HepG2 (cell line): ENCODE results near the gene ANKRD65. TPM values are rescaled to one million over a fixed set of nuclear protein-coding genes. Genes with fewer than 3 reads are reported as not detected.
"Not testable (repeated sequence)": the region's sequence is repeated elsewhere in the genome, so short reads cannot be mapped to it uniquely, and the experiment has no call there.

ENCODE experiments used
- ATAC-seq: fragments of 200-7000 bp; cut with Tn5 transposase; 3 replicates; pipeline ENCODE4 v1.9.1; 2020; ENCODE audit warnings: mild to moderate bottlenecking, moderate library complexity
- BruUV-seq: library from RNA; stranded (reverse); fragments of 400-500 nt; replicated peaks from 2 replicates; lab custom pipeline; 2021; lab: Mats Ljungman, UMichigan
- CTCF ChIA-PET: fragments of 300-600 bp; formaldehyde crosslinking; extraction: SDS; loops from one replicate; lab custom pipeline; 2021; ENCODE audit warnings: low total read pairs, inconsistent platforms, low intra/inter-chr PET ratio; lab: Yijun Ruan, JAX
- POLR2A ChIA-PET: fragments of 350-600 bp; sonication (Branson Sonifier 250); formaldehyde crosslinking; loops from one replicate; lab custom pipeline; 2020; ENCODE audit warnings: antibody characterized with exemption, inconsistent platforms; lab: Yijun Ruan, JAX
- DNase-seq: peaks from one replicate; pipeline ENCODE4 v3.0.0-alpha.2; 2015; ENCODE audit warnings: low spot score
- FAIRE-seq: peaks from 3 replicates; lab custom pipeline; 2011; peaks lifted over from hg19 to GRCh38; lab: Jason Lieb, UNC
- H2AFZ ChIP-seq: one replicate; pipeline ENCODE4 v1.6.1; 2011; ENCODE audit warnings: low read length, inconsistent platforms
- H3K27ac ChIP-seq: fragments of 300-600 bp; 3 replicates; pipeline ENCODE4 v1.8.0; 2011; ENCODE audit warnings: mixed run types, mild to moderate bottlenecking, mixed read lengths, low read length, inconsistent platforms; ENCODE audit not compliant: insufficient read depth; ENCODE audit errors: extremely low read length
- H3K27me3 ChIP-seq, 2 experiments: fragments of 200-600 bp in 1 of 2; 2 replicates in 1 of 2; 3 replicates in 1 of 2; pipeline versions ENCODE4 v1.6.0 to v1.8.0; 2011; ENCODE audit warnings: low read length in 2 of 2, mild to moderate bottlenecking in 2 of 2, moderate library complexity in 2 of 2, inconsistent platforms in 1 of 2; ENCODE audit not compliant: insufficient read depth in 2 of 2, control insufficient read depth in 1 of 2
- H3K36me3 ChIP-seq, 2 experiments: fragments of 200-600 bp in 1 of 2; replicated peaks in 1 of 2; 2 replicates in 1 of 2; 3 replicates in 1 of 2; pipeline versions ENCODE4 v1.5.1 to v1.8.0; 2011; ENCODE audit warnings: low read length in 2 of 2, inconsistent platforms in 1 of 2; ENCODE audit not compliant: insufficient read depth in 2 of 2, control insufficient read depth in 1 of 2
- H3K4me1 ChIP-seq: 2 replicates; pipeline ENCODE4 v1.5.1; 2012; ENCODE audit warnings: low read length, inconsistent platforms; ENCODE audit not compliant: insufficient read depth
- H3K4me2 ChIP-seq: 2 replicates; pipeline ENCODE4 v1.6.0; 2011; ENCODE audit warnings: low read depth, low read length, inconsistent platforms
- H3K4me3 ChIP-seq, 3 experiments: fragments of 200-600 bp in 1 of 3; sonication (generic), shearing (Covaris generic) in 1 of 3; replicated peaks in 1 of 3; 2 replicates each; pipeline ENCODE4 v1.5.1; 2011 to 2016; ENCODE audit warnings: low read length in 3 of 3, inconsistent platforms in 2 of 3, low read depth in 2 of 3, mild to moderate bottlenecking in 2 of 3, control low read depth in 1 of 3, mixed read lengths in 1 of 3; ENCODE audit not compliant: insufficient read depth in 1 of 3
- H3K79me2 ChIP-seq: one replicate; pipeline ENCODE4 v1.6.1; 2011; ENCODE audit warnings: low read length, inconsistent platforms; ENCODE audit not compliant: insufficient read depth
- H3K9ac ChIP-seq: 2 replicates; pipeline ENCODE4 v1.6.0; 2011; ENCODE audit warnings: mild to moderate bottlenecking, low read depth, low read length, inconsistent platforms; ENCODE audit not compliant: insufficient read depth
- H3K9me3 ChIP-seq: 2 replicates; pipeline ENCODE4 v1.5.1; 2012; ENCODE audit warnings: mild to moderate bottlenecking, low read length
- H4K20me1 ChIP-seq: 2 replicates; pipeline ENCODE4 v1.6.0; 2011; ENCODE audit warnings: inconsistent platforms, mild to moderate bottlenecking, low read length, moderate library complexity; ENCODE audit not compliant: insufficient read depth
- WGBS: methylation state at CpG from one replicate; pipeline ENCODE4 v1.1.6; 2017; ENCODE audit warnings: low lambda C conversion rate; 5-methylcytosine and 5-hydroxymethylcytosine counted together
- in situ Hi-C: cut with HindIII; loops from 2 replicates; pipeline ENCODE4 v1.10.0; 2017; ENCODE audit warnings: low pct_unique_long_range_greater_than_20kb; ENCODE audit not compliant: extremely low pct_ligation_motif_present
- intact Hi-C: fragments of 100-400 bp; cut with micrococcal nuclease; formaldehyde crosslinking; loops from one replicate; pipeline ENCODE4 v1.10.0; 2022; ENCODE audit not compliant: unreplicated experiment
- polyA plus RNA-seq, 8 experiments: library from polyadenylated mRNA; depleted of rRNA in 3 of 8; stranded (reverse) in 7 of 8; unstranded in 1 of 8; fragments of >200 nt; fragmentation: Illumina TruSeq in 4 of 8; extraction: Trizol in 4 of 8; gene quantifications; 2 replicates each; pipeline versions ENCODE4 v1.2.1 to v1.2.3, GENCODE V29; 2011 to 2016; ENCODE audit warnings: low read depth in 4 of 8, missing spikeins in 1 of 8, mixed read lengths in 1 of 8; ENCODE audit not compliant: insufficient read depth in 1 of 8
- total RNA-seq, 5 experiments: library from RNA; depleted of rRNA; stranded (reverse); fragments of >200 nt; fragmentation: Illumina TruSeq; extraction: Trizol; gene quantifications; 2 replicates each; pipeline ENCODE4 v1.2.3, GENCODE V29; 2016; ENCODE audit warnings: low read depth in 1 of 5
- TF ChIP-seq, protein P1 (sequence below): sonication (generic); formaldehyde crosslinking; IDR thresholded peaks from 2 replicates; pipeline ENCODE4 v1.9.0; 2021; ENCODE audit warnings: missing genetic modification reagents, borderline replicate concordance

The ANKRD65 gene
- total and polyA plus RNA-seq, 2 of the 13 experiments (the other 11 are each of a cell fraction or from before 2014, with no cell fraction given): 12.1 to 30.1 TPM

DNA sequence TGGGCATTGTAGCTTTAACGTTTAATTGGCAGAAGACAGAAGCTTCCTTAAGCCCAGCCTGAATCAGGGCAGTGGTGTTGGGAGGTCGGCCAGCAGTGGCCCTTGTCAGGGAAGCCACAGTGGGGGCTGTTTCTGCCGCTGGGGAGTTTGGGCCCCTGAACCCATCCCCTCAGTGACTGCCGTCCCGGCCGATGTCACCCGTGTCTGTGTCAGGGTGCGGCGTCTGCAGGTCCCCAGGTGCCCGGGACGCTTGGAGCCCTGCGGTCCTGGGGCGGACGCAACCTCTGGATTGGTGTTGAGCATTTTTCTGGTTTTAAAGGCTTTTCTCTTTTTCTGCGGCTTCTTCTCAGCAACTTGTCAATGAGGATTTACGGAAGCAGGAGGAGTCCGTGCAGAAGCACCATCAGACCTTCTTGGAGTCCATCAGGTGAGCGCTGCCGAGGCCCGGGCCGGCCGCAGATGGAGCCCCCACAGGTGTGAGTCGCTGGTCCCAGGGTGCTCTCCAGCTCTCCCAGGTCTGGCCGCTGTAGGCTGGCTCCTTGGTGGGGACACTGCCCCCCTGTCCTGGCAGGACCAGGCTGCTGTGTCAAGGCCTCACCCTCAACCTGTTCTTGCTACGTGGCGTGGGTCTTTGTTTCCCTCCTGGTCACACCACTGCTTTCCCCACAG is 30.8 kb upstream of the ANKRD65 start (continued):
- TF ChIP-seq, protein P1, sequence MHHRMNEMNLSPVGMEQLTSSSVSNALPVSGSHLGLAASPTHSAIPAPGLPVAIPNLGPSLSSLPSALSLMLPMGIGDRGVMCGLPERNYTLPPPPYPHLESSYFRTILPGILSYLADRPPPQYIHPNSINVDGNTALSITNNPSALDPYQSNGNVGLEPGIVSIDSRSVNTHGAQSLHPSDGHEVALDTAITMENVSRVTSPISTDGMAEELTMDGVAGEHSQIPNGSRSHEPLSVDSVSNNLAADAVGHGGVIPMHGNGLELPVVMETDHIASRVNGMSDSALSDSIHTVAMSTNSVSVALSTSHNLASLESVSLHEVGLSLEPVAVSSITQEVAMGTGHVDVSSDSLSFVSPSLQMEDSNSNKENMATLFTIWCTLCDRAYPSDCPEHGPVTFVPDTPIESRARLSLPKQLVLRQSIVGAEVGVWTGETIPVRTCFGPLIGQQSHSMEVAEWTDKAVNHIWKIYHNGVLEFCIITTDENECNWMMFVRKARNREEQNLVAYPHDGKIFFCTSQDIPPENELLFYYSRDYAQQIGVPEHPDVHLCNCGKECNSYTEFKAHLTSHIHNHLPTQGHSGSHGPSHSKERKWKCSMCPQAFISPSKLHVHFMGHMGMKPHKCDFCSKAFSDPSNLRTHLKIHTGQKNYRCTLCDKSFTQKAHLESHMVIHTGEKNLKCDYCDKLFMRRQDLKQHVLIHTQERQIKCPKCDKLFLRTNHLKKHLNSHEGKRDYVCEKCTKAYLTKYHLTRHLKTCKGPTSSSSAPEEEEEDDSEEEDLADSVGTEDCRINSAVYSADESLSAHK (CRISPR knock-in tag): no peak
- TF ChIP-seq, all 625 proteins: peak for 0

DNA sequence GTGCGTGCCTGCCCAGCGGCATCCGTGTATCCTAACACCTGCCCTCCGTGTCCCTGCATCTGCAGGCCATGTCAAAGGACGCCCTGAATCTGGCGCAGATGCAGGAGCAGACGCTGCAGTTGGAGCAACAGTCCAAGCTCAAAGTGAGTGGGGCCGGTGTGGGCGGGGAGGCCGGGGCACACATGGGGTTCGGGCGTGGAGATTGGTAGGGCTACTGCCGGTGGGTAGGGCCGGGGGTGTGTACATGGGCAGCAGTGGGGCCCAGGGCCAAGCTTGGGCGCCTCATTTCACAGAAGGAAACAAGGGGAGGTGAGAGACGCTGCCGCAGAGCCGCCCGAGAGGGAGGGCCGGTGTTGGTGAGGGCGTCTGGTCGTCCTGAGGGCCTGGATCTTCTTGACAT is 29.5 kb upstream of the ANKRD65 start:
- BruUV-seq, H3K79me2 ChIP-seq, H3K4me3 ChIP-seq, CTCF ChIA-PET, H3K36me3 ChIP-seq, H3K4me2 ChIP-seq, H2AFZ ChIP-seq, intact Hi-C loops, H3K9me3 ChIP-seq, DNase-seq, in situ Hi-C loops, POLR2A ChIA-PET, H3K9ac ChIP-seq, H4K20me1 ChIP-seq, H3K27ac ChIP-seq, FAIRE-seq, ATAC-seq: not testable (repeated sequence)
- Histone ChIP-seq H3K4me1 (peaks cover 15% of the 10 kb centered on the region), H3K27me3 (peaks cover 6 to 15% of the 10 kb centered on the region in 2 experiments)
- 49% methylated on average over 17 of the region's 22 CpGs for whole genome bisulfite sequencing
